B cell (primary cell): ENCODE results near the gene CHAF1A.

Experiments used
- CTCF ChIP-seq: fragments of 200-600 bp; IDR thresholded peaks from one replicate; pipeline ENCODE4 v1.8.0; 2022; ENCODE audit warnings: antibody characterized with exemption, mild to moderate bottlenecking
- EZH2 ChIP-seq: IDR thresholded peaks from 2 replicates; pipeline ENCODE4 v1.6.1; 2012; ENCODE audit warnings: borderline replicate concordance, low read depth, mild to moderate bottlenecking, moderate library complexity, low read length; ENCODE audit not compliant: insufficient read depth, poor library complexity, severe bottlenecking

GRCh38 chr19:4449022-4449638, 46.7 kb downstream of the CHAF1A start:
- no peak for TF ChIP-seq CTCF
- TF ChIP-seq EZH2 = no peak
